H1 (cell line): Measurements from ENCODE around the gene SLTM.

Experiments
- EP300 ChIP-seq, 2 experiments: IDR thresholded peaks; 1 replicate in 1 of 2; 2 replicates in 1 of 2; pipeline ENCODE4 v1.6.1; 2011 to 2012; ENCODE audit warnings: low read depth in 2 of 2, low read length in 2 of 2, mild to moderate bottlenecking in 2 of 2, borderline replicate concordance in 1 of 2, inconsistent platforms in 1 of 2, moderate library complexity in 1 of 2
- NANOG ChIP-seq: IDR thresholded peaks from 2 replicates; pipeline ENCODE4 v1.6.1; 2011; ENCODE audit warnings: low read length, low read depth, mild to moderate bottlenecking, inconsistent platforms; ENCODE audit not compliant: insufficient read depth, poor library complexity, severe bottlenecking
- NRF1 ChIP-seq: IDR thresholded peaks from 2 replicates; pipeline ENCODE4 v1.6.1; 2011; ENCODE audit warnings: mild to moderate bottlenecking, low read depth, low read length, improper control_type of control experiment
- POLR2A ChIP-seq, 2 experiments: IDR thresholded peaks; 1 replicate in 1 of 2; 2 replicates in 1 of 2; pipeline ENCODE4 v1.6.1; 2011; ENCODE audit warnings: low read depth in 2 of 2, low read length in 2 of 2, mild to moderate bottlenecking in 2 of 2; ENCODE audit errors: control extremely low read depth in 1 of 2
- POLR2AphosphoS5 ChIP-seq: IDR thresholded peaks from 2 replicates; pipeline ENCODE4 v1.6.1; 2011; ENCODE audit warnings: low read depth, low read length
- SP1 ChIP-seq: IDR thresholded peaks from 2 replicates; pipeline ENCODE4 v1.6.1; 2011; ENCODE audit warnings: low read depth, low read length
- TCF12 ChIP-seq: IDR thresholded peaks from 2 replicates; pipeline ENCODE4 v1.6.1; 2011; ENCODE audit warnings: low read depth, mild to moderate bottlenecking, low read length
- YY1 ChIP-seq: IDR thresholded peaks from 2 replicates; pipeline ENCODE4 v1.6.1; 2011; ENCODE audit warnings: low read depth, mild to moderate bottlenecking, low read length
- ZNF274 ChIP-seq: IDR thresholded peaks from 2 replicates; pipeline ENCODE4 v1.7.0; 2012; ENCODE audit warnings: low read length, borderline replicate concordance; ENCODE audit errors: extremely low read depth
- TF ChIP-seq, protein P1 (sequence below): fragments of 300-600 bp; sonication (generic); IDR thresholded peaks from 2 replicates; pipeline ENCODE4 v1.7.1; 2012; ENCODE audit warnings: low read length, moderate library complexity, mild to moderate bottlenecking, inconsistent platforms; ENCODE audit not compliant: insufficient replicate concordance
- TF ChIP-seq, protein P2 (sequence below), 3 experiments: IDR thresholded peaks; 1 replicate in 2 of 3; 2 replicates in 1 of 3; pipeline versions ENCODE4 v1.5.1 to v1.6.1; 2011; ENCODE audit warnings: low read length in 3 of 3, mild to moderate bottlenecking in 3 of 3, inconsistent platforms in 2 of 3, low read depth in 1 of 3, moderate library complexity in 1 of 3; ENCODE audit not compliant: insufficient read depth in 1 of 3; ENCODE audit errors: control extremely low read depth in 1 of 3

DNA sequence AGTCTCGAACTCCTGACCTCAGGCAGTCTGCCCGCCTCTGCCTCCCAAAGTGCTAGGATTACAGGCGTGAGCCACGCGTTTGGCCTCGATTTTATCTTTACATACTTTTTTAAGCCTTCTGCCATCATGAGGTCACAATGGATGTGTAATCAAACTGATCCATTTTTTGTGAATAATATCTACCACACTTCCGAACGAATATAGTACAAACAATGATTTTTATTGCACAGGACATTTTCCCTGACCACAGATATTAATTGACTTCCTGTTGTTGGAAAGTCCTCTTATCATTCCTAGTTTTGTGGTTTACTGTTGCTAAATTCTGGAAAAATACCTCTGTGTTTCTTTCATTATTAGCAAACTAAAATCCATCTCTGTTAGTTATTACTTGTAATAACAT is 93.4 kb downstream of the SLTM start:
- TF ChIP-seq NRF1 (no peak), NANOG (no peak), SP1 (no peak), POLR2A (IDR thresholded peaks at IDR 0.05; ENCODE audit: control extremely low read depth in 1 of 2, low read depth in 2 of 2, low read length in 2 of 2) (no peak), EP300 (IDR thresholded peaks at IDR 0.05; ENCODE audit: borderline replicate concordance in 1 of 2, low read depth in 2 of 2, low read length in 2 of 2) (no peak), YY1 (no peak), ZNF274 (no peak), POLR2AphosphoS5 (no peak), TCF12 (no peak)
- TF ChIP-seq, protein P1, sequence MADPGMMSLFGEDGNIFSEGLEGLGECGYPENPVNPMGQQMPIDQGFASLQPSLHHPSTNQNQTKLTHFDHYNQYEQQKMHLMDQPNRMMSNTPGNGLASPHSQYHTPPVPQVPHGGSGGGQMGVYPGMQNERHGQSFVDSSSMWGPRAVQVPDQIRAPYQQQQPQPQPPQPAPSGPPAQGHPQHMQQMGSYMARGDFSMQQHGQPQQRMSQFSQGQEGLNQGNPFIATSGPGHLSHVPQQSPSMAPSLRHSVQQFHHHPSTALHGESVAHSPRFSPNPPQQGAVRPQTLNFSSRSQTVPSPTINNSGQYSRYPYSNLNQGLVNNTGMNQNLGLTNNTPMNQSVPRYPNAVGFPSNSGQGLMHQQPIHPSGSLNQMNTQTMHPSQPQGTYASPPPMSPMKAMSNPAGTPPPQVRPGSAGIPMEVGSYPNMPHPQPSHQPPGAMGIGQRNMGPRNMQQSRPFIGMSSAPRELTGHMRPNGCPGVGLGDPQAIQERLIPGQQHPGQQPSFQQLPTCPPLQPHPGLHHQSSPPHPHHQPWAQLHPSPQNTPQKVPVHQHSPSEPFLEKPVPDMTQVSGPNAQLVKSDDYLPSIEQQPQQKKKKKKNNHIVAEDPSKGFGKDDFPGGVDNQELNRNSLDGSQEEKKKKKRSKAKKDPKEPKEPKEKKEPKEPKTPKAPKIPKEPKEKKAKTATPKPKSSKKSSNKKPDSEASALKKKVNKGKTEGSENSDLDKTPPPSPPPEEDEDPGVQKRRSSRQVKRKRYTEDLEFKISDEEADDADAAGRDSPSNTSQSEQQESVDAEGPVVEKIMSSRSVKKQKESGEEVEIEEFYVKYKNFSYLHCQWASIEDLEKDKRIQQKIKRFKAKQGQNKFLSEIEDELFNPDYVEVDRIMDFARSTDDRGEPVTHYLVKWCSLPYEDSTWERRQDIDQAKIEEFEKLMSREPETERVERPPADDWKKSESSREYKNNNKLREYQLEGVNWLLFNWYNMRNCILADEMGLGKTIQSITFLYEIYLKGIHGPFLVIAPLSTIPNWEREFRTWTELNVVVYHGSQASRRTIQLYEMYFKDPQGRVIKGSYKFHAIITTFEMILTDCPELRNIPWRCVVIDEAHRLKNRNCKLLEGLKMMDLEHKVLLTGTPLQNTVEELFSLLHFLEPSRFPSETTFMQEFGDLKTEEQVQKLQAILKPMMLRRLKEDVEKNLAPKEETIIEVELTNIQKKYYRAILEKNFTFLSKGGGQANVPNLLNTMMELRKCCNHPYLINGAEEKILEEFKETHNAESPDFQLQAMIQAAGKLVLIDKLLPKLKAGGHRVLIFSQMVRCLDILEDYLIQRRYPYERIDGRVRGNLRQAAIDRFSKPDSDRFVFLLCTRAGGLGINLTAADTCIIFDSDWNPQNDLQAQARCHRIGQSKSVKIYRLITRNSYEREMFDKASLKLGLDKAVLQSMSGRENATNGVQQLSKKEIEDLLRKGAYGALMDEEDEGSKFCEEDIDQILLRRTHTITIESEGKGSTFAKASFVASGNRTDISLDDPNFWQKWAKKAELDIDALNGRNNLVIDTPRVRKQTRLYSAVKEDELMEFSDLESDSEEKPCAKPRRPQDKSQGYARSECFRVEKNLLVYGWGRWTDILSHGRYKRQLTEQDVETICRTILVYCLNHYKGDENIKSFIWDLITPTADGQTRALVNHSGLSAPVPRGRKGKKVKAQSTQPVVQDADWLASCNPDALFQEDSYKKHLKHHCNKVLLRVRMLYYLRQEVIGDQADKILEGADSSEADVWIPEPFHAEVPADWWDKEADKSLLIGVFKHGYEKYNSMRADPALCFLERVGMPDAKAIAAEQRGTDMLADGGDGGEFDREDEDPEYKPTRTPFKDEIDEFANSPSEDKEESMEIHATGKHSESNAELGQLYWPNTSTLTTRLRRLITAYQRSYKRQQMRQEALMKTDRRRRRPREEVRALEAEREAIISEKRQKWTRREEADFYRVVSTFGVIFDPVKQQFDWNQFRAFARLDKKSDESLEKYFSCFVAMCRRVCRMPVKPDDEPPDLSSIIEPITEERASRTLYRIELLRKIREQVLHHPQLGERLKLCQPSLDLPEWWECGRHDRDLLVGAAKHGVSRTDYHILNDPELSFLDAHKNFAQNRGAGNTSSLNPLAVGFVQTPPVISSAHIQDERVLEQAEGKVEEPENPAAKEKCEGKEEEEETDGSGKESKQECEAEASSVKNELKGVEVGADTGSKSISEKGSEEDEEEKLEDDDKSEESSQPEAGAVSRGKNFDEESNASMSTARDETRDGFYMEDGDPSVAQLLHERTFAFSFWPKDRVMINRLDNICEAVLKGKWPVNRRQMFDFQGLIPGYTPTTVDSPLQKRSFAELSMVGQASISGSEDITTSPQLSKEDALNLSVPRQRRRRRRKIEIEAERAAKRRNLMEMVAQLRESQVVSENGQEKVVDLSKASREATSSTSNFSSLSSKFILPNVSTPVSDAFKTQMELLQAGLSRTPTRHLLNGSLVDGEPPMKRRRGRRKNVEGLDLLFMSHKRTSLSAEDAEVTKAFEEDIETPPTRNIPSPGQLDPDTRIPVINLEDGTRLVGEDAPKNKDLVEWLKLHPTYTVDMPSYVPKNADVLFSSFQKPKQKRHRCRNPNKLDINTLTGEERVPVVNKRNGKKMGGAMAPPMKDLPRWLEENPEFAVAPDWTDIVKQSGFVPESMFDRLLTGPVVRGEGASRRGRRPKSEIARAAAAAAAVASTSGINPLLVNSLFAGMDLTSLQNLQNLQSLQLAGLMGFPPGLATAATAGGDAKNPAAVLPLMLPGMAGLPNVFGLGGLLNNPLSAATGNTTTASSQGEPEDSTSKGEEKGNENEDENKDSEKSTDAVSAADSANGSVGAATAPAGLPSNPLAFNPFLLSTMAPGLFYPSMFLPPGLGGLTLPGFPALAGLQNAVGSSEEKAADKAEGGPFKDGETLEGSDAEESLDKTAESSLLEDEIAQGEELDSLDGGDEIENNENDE = no peak
- TF ChIP-seq, protein P2, sequence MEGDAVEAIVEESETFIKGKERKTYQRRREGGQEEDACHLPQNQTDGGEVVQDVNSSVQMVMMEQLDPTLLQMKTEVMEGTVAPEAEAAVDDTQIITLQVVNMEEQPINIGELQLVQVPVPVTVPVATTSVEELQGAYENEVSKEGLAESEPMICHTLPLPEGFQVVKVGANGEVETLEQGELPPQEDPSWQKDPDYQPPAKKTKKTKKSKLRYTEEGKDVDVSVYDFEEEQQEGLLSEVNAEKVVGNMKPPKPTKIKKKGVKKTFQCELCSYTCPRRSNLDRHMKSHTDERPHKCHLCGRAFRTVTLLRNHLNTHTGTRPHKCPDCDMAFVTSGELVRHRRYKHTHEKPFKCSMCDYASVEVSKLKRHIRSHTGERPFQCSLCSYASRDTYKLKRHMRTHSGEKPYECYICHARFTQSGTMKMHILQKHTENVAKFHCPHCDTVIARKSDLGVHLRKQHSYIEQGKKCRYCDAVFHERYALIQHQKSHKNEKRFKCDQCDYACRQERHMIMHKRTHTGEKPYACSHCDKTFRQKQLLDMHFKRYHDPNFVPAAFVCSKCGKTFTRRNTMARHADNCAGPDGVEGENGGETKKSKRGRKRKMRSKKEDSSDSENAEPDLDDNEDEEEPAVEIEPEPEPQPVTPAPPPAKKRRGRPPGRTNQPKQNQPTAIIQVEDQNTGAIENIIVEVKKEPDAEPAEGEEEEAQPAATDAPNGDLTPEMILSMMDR (IDR thresholded peaks at IDR 0.05; ENCODE audit: control extremely low read depth in 1 of 3, insufficient read depth in 1 of 3, low read depth in 1 of 3, low read length in 3 of 3) = no peak
